Islet precursor cell (in vitro differentiated cells): ENCODE data around the gene CACNA1S.

Experiments used
- DNase-seq: peaks from one replicate; pipeline ENCODE4 v3.0.0-alpha.2; 2018

CACNA1S gene

GRCh38 chr1:201115390-201115937 lies 3.2 kb upstream of the CACNA1S start:
- no peak for DNase-seq

DNA sequence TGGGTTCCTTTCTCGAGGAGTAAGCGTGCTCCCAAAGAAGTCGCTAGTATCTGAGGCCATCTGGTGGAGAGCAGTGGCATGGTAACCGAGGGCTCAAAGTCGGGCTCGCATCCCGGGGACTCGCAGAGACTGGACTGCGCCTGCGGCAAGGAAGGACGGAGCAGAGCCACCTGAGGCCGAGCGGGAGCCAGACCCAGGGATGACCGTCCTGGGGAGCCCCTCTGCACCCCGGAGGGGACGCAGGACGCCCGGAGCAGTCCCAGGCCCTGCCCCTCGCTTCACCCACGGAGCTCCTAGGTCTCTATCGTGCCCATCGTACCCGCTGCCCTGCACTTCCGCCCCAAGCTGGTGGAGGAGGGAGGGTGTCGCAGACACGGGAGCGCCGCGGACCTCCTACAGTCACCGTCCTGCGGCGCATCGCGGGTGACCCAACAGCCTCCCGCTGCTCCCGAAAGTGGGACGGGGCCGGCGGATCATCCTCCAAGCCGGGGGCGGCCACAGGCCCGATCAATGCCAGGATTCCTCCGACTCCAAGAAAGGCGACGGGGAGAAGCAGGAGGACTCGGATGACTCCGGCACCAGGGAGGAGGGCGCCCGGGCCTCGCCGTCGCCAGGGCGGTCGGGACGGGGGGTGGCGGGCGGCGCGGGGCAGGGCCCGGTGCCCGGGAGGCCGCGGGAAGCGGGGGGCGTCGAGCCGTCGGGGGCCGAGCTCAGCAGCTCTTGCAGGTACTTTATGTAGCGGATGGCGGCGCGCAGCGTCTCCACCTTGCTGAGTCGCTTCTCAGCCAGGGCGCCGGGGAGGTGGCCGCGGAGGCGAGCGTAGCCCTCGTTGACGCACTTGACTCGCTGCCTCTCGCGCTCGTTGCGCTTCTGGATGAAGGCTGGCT lies 2.3 kb upstream of the CACNA1S start:
- DNase-seq = peak; percentile 97

GRCh38 chr1:201113451-201114244 lies 1.4 kb upstream of the CACNA1S start:
- no peak for DNase-seq

DNA sequence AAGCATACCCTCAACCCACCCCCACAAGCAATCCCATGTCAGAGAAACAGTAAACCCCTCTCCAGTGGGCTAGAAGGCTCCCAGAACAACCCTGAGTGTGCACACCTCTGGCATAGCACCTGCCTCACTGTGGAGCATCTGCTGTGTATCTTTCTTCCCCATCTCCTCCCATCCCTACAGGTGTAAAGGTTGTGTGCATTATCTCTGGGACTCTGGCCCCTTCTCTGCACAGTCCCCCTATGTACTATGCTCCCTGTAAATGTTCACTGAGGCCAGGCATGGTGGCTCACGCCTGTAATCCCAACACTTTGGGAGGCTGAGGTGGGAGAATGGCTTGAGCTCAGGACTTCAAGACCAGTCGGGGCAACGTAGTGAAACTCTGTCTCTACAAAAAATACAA lies 700 bp upstream of the CACNA1S start:
- DNase-seq = no peak

- DNase-seq = no peak
These were observed 554 bp downstream of the CACNA1S start for GRCh38 chr1:201111672-201112071.

DNA sequence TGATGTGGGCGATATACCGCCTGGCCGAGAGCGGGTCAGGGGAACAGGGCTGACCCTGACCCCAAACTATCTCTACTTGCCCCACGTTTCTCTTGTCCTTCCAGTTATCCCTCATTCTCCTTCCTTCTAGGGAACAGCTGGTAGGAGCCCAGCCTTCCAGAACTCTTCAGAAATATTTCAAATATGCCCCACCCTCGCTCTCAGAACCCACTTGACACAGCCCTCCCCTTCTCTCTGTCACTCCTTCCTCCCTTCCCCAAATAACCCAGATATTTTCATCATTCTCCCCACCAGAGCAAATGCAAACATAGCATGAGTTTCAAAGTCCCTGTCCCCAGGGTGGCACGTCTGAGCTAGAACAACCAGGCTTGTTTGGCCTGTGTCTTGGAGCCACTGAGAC lies 1.1 kb downstream of the CACNA1S start:
- no peak for DNase-seq

- no peak for DNase-seq
These were observed 1.6 kb downstream of the CACNA1S start for GRCh38 chr1:201110616-201111015.

DNA sequence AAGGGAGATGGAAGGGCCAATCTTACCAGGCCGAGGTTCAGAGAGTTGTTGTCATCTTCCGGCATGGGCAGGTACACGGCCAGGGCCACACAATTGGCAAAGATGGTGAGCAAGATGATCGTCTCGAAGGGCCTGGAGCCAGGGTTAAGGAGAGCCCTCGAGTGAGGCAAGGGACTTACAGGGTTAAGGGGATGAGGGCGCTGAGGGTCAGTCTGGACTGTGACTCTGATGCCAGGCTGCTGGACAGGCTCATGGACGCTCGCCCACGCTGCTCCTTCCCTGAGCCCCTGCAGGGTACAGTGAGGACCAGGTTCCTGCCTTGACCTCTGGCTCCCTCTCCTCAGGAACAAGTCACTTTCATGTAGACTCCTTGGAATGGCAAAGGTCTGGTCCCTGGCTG lies 2.1 kb downstream of the CACNA1S start:
- no peak for DNase-seq

DNA sequence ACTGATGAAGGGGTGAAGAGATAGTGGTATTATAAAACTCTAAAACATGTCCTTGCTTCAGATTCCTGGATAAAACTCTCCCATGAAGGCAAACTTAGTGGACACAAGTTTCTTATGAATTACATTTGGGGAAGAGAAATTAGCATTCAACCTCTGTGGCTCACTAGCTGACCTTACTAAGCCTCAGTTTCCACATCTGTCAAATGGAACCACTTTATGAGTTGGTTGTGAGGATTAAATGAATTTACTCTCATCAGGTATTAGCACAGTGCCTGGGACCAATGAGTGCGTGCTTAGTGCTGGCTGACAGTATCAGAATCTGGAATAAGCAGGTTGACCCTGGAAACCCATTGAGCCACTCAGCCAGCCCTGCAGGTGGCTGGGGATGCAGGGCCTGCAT lies 2.6 kb downstream of the CACNA1S start:
- DNase-seq = no peak

- no peak for DNase-seq
These were observed 3.6 kb downstream of the CACNA1S start for GRCh38 chr1:201108614-201109013.

DNA sequence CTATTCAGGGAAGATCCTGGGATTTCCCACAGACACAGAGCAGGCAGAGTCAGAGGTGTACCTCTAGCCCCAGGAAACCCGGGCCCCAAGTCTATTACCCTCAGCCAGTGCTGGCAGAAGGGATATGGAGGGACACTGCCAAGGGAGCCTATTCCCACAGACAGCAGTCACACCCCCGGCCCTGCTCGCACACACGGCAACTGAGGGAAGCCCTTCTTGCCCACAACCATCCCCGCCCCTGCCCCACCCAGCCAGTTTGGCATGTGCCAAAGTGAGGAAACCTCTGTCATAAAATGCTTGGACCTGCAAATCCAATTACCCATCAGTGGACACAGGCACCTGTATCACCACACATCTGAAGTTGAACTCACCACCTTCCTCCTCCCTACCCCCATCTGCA lies 6.5 kb downstream of the CACNA1S start:
- DNase-seq = no peak

- no peak for DNase-seq
These were observed 8.1 kb downstream of the CACNA1S start for GRCh38 chr1:201104141-201104540.

DNA sequence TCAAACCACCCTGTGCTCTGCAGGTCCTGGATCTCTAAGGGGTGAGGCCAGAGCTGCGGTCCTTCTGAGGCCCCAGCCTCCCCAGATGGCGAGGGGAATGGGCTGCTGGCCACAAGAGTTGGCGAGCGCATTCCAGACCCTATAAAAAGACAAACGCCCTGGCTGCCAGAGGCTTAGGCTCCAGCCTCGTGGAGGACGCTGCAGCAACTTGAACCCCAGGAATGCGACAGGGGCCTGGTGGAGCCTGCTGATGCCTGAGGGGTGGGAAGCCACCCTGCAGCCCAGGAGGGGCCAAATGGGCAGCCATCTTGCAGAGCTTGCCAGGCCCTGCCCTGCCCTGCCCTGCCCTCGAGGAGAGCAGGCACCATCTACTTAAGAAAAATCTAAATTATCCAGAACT lies 8.6 kb downstream of the CACNA1S start:
- no peak for DNase-seq

GRCh38 chr1:201100169-201100930 lies 11.9 kb downstream of the CACNA1S start:
- DNase-seq = no peak

DNA sequence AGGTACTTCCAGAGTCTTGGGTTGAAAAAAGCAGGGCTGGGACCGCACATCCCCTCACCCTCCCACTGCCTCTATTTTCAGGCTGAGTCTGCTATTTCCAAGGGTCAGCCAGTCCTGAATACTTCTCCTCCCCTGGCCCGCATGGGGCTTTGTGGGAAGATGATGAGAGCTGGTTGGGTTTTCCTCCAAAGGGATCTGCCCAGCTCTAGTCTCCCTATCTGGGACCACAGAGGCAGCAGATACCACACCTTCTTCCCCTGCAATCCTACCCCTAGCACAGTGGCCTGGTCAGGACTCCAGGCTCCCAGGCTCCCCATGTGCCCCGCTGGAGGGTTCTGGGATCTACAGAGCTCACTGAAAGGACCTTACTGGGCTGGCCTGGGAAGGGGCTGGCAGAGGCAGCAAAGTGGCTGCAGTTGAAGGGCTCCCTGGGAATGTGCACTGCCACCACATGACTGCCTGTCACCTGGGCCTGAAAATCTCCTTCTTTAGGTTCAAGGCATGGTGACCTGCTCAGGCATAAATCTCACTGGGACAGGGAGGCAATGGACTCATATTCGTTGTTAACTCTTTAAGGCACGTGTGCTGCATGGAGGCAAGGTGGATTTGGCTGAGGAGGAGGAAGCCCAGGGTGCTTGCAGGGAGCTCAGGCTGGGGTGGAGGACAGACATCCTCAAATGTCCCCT lies 13.1 kb downstream of the CACNA1S start:
- no peak for DNase-seq

GRCh38 chr1:201096977-201097856 lies 15.0 kb downstream of the CACNA1S start:
- DNase-seq = no peak

DNA sequence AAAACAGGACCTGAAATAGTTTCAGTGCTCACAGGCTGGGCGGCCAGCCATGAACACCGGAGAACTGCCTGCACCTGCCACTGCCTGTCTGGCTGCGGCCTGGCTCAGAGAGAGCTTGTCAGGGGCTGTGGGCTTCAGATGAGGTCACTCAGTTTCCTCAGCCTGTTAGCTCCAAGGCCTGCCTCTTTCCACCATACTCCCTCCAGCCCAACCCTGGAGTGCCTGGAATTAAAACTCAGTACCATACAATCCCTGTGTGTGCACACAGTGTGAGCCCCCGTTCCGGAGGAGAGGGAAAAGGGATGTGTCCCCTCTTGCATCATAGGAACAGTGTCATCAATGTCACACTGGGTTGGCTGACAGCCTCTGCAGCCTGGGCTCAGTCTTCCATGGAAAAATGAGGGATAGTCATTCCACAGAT lies 16.2 kb downstream of the CACNA1S start:
- no peak for DNase-seq

GRCh38 chr1:201095581-201095980 lies 16.6 kb downstream of the CACNA1S start:
- no peak for DNase-seq

GRCh38 chr1:201094832-201095231 lies 17.4 kb downstream of the CACNA1S start:
- DNase-seq = no peak

- no peak for DNase-seq
These were observed 18.3 kb downstream of the CACNA1S start for GRCh38 chr1:201093962-201094361.

- no peak for DNase-seq
These were observed 18.7 kb downstream of the CACNA1S start for GRCh38 chr1:201093561-201093960.
